ENCODE results near the gene CD7.
"Not testable (repeated sequence)": the region's sequence is repeated elsewhere in the genome, so short reads cannot be mapped to it uniquely, and the experiment has no call there.

Gene CD7
- 93.8 to 118 reads per million in 2 experiments for total RNA-seq

- peak; percentile 53 for DNase-seq (ENCODE audit: low read depth)
These were observed at the start of gene CD7 for GRCh38 chr17:82317394-82318168. TSS of gene CD7 (minus strand) at chr17:82317608. CDS start at chr17:82317495, 113 bp downstream.

GRCh38 chr17:82366749-82367148 is 49.3 kb upstream of the CD7 start:
- no peak for DNase-seq (ENCODE audit: low read depth)

- no peak for DNase-seq (ENCODE audit: low read depth)
These were observed 48.3 kb upstream of the CD7 start for GRCh38 chr17:82365606-82366295.

GRCh38 chr17:82361885-82362633 is 44.7 kb upstream of the CD7 start:
- DNase-seq (ENCODE audit: low read depth), result no peak

GRCh38 chr17:82359451-82360074 is 42.2 kb upstream of the CD7 start:
- not testable (repeated sequence) for DNase-seq (ENCODE audit: low read depth)

- DNase-seq (ENCODE audit: low read depth), result no peak
These were observed 41.3 kb upstream of the CD7 start, which contains the start of gene TEX19 for GRCh38 chr17:82358465-82359350. TSS of gene TEX19 (plus strand) at chr17:82359247. CDS start at chr17:82362151, 2,904 bp downstream.

GRCh38 chr17:82357394-82357793 is 40.0 kb upstream of the CD7 start:
- DNase-seq (ENCODE audit: low read depth), result no peak

GRCh38 chr17:82356845-82357355 is 39.5 kb upstream of the CD7 start:
- DNase-seq (ENCODE audit: low read depth), result no peak

GRCh38 chr17:82355770-82356427 is 38.5 kb upstream of the CD7 start:
- no peak for DNase-seq (ENCODE audit: low read depth)

- no peak for DNase-seq (ENCODE audit: low read depth)
These were observed 37.4 kb upstream of the CD7 start for GRCh38 chr17:82354804-82355308.

- no peak for DNase-seq (ENCODE audit: low read depth)
These were observed 36.1 kb upstream of the CD7 start for GRCh38 chr17:82353484-82353883.

- DNase-seq (ENCODE audit: low read depth), result peak; percentile 68
These were observed 34.5 kb upstream of the CD7 start for GRCh38 chr17:82351713-82352488.

GRCh38 chr17:82351254-82351712 is 33.9 kb upstream of the CD7 start:
- DNase-seq (ENCODE audit: low read depth), result no peak

GRCh38 chr17:82350182-82351030 is 33.0 kb upstream of the CD7 start:
- DNase-seq (ENCODE audit: low read depth), result no peak

GRCh38 chr17:82349287-82349701 is 31.9 kb upstream of the CD7 start:
- DNase-seq (ENCODE audit: low read depth), result no peak

- DNase-seq (ENCODE audit: low read depth), result no peak
These were observed 31.5 kb upstream of the CD7 start for GRCh38 chr17:82348866-82349265.

GRCh38 chr17:82348434-82348833 is 31.0 kb upstream of the CD7 start:
- DNase-seq (ENCODE audit: low read depth), result no peak

- not testable (repeated sequence) for DNase-seq (ENCODE audit: low read depth)
These were observed 30.6 kb upstream of the CD7 start for GRCh38 chr17:82347994-82348393.

Measured in T follicular helper cell (primary cell).